ENCODE measurements around the gene TMED9. TPM values are rescaled to one million over a fixed set of nuclear protein-coding genes. Genes with fewer than 3 reads are reported as not detected.
A peak's percentile ranks its signal among the peaks of the same experiment; 100 is the strongest.

TMED9 gene
- total RNA-seq, 1 donor from 2014 or later = 146 TPM

DNA sequence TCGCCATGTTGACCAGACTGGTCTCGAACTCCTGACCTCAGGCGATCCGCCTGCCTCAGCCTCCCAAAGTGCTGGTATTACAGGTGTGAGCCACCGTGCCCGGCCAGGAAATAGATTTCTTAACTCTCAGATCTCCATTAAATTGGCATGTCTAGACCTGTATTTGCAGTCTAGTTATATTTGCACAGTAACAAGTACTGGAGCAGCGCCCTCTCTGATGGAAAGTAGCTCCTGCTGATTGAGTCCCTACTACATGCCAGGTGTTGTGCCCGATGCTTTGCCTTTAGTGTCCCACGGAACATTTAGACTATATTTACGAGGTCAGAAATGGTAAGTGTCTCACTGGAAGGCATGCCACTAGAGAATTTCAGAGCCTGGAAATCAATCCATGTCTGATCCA, 15.8 kb upstream of the TMED9 start:
- DNase-seq (ENCODE audit: low read depth) = no peak

DNA sequence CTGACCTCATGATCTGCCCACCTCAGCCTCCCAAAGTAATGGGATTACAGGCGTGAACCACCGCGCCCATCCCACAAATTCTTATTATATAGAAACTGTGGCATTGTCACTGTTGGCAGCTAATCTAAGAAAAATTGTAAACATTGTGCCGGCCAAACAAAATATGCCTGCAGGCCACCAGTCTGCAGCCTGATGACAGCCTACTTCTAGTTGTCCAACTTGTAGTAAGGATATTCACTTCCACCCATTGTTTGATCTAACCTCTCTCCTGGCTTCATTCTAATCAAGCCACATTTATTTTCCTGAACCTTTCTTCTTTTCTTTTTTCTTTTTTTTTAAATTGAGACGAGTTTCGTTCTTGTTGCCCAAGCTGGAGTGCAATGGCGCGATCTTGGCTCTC, 13.7 kb upstream of the TMED9 start:
- DNase-seq (ENCODE audit: low read depth) = no peak

DNA sequence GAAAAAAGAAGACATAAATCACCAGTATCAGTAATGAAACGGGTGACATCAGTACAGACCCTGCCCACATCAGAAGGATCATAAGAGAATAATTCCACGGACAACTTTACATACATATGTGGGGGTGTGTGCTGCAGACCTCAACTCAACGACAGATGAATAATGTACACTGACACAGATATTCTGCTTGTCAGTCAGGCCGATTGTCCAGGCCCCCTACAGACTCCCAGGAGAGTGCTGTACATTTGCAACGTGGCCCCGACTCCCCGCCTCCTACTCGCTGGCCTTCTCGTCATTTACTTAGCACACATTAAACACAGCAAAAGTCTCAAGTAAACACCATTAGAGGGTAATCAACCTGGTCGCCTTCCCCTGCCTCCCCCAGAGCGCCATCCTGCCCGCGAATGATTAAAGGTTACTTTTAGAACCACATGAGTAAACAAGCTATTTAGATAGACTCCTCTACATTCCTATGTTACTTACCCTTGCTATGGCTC, 3.5 kb upstream of the TMED9 start:
- no peak for DNase-seq (ENCODE audit: low read depth)

DNA sequence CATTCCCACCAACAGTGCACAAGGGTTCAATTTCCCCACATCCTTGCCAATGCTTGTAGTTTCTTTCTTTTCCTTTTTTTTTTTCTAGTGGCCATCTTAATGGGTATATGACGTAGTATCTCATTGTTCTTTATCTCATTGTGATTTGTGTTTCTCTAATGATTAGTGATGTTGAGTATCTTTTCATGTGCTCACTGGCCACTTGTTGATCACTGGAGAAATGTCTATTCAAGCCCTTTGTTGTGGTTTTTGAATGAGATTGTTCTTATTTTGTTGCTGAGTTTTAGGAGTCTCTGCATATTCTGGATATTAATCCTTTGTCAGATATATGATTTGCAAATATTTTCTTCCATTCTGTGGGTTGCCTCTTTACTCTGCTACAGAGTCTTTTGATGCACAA, 1.6 kb upstream of the TMED9 start:
- DNase-seq (ENCODE audit: low read depth) = no peak

DNA sequence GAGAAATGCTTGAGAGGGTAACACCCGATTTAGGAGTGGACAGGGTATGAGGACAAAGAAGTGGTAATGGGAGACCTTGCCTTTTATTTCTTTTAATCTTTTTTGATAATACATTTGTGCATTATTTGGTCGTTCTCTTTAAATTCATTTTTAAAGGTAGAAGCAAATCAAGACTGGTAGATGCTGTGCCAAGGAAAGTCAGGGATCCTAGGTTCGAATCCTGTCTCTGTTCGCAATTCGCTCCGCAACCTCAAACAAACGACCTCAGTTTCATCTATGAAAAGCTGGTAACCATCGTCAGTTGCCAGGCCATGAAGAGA, 353 bp upstream of the TMED9 start:
- DNase-seq (ENCODE audit: low read depth) = no peak

DNA sequence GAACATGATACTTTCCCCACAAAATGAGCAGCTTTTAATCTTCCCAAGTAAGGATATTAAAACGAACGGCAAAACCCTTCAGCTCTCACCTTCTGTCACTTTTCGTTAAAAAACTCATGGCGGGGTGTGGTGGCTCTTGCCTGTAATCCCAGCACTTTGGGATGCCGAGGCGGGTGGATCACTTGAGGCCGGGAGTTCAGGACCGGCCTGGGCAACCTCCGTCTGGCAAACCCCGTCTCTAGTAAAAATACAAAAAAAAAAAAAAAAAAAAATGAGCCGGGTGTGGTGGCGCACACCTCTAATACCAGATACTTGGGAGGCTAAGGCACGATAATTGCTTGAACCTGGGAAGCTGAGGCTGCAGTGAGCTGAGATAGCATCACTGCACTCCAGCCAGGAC, 902 bp downstream of the TMED9 start:
- DNase-seq (ENCODE audit: low read depth) = no peak

DNA sequence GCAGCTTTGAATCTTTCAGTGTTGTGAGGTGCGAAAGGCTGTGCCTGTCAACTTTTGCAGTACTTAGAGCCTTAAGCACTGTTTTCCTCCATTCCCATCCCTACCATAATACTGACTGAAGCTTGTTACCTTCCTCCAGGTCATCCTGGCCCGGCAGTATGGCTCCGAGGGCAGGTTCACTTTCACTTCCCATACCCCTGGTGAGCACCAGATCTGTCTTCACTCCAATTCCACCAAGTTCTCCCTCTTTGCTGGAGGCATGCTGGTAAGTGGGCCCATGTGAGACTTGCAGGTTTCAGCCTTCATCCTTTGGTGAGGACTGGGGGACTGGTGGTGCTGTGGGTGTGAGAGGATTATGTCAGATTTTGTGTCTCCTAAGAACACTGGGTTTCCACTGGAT, 1.5 kb downstream of the TMED9 start:
- DNase-seq (ENCODE audit: low read depth) = no peak

DNA sequence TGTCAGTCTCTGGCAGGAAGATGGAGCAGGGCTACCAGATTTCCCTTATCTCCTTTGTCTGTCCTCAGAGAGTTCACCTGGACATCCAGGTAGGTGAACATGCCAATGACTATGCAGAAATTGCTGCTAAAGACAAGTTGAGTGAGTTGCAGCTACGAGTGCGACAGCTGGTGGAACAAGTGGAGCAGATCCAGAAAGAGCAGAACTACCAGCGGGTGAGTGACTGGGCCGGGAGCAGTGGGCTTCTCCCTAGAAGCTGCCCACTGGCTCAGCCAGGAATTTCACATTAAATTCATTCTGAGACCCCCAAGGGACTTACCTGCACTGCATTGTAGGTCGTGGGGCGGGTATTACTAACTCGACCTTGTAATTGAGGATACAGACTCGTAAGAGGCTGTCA, 2.1 kb downstream of the TMED9 start:
- no peak for DNase-seq (ENCODE audit: low read depth)

DNA sequence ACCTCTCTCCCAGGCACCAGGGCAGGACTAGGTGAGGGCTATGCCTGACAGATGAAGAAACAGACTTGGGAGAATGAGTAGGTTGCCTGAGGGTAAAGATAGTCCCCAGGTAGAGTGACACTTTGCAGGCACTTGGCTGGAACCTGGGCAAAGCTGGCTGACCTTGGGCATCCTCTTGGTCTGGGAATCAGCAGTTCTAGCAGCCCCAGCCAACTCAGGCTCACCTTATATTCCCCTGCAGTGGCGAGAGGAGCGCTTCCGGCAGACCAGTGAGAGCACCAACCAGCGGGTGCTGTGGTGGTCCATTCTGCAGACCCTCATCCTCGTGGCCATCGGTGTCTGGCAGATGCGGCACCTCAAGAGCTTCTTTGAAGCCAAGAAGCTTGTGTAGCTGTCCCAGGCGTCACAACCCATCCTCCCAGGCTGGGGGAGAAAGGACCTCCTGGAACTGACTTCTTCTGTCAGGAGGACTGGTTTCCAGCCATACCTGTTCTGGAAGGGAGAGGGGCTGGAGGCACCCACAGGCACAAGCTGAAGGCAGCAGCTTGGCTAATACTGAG, 3.1 kb downstream of the TMED9 start:
- no peak for DNase-seq (ENCODE audit: low read depth)

DNA sequence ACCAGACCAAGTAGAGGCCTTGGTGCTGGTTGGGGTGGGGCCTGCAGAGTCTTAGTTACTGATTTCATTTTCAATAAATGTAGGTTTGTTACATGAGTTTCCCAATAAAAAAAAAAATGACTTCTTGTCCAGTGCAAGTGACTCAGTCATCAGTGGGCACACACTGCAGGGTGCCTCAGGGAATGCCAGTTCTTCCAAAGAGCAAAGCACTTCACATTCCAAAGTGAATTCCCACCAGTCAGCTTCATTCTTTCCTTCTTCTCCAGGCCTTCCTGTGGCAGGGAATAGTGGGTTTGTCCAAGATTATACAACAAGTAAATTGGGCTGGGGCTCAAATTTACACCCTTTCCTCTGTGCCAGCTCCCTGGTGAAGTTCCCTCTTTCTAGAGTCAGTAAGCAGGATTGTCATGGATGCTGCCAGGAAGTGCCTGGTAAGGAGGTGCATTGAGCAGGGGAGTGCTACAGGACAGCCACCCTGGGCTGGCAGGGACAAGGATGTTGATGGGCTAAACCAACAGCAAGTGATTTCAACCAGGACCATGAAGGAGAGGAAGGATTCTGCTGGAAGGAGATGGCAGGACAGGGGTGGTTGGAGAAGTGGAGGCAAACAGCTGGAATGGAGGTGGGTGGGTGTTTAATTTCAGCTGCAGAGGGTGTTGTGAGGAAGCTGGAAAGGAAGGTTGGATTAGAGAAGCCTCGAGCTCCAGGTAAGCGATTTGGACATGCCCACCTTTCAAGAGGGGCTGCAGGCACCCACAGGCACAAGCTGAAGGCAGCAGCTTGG, 4.2 kb downstream of the TMED9 start:
- no peak for DNase-seq (ENCODE audit: low read depth)

DNA sequence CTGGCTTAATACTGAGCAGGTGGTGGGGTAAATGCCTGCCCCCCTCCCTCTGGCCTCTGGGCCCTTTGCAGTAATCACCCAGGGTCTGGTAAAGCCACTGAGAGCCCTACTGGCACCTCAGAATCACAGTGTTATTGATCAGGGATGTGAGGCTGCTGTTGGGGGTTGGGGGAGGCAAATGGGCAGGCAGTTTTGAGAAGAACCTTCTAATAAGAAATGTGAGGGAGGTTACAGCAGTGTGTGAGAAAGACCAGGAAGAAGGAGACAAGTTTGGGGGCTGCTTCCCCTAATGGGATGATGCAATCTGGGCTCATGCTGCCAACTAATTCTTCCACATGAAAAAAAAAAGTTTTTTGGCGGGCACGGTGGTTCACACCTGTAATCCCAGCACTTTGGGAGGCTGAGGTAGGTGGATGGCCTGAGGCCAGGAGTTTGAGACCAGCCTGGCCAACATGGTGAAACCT, 4.8 kb downstream of the TMED9 start:
- no peak for DNase-seq (ENCODE audit: low read depth)

DNA sequence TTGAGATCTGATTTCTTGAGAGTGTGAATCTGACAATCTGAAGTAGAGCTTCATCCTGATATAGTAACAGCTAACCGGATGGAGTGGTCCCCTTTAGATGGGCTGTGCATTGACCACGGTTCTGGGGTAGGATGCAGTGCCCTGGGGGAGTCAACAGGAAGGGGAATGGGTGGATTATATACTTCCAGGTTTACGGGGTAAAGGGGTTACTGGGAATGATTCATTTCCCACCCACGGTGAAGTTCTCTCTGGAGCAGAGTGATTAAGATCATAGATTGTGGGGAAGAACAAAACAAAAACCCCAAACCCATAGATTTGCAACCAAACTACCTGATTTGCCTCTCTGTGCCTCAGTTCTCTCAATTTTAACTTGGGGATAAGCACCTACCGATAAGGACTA, 6.5 kb downstream of the TMED9 start:
- DNase-seq (ENCODE audit: low read depth) = no peak

DNA sequence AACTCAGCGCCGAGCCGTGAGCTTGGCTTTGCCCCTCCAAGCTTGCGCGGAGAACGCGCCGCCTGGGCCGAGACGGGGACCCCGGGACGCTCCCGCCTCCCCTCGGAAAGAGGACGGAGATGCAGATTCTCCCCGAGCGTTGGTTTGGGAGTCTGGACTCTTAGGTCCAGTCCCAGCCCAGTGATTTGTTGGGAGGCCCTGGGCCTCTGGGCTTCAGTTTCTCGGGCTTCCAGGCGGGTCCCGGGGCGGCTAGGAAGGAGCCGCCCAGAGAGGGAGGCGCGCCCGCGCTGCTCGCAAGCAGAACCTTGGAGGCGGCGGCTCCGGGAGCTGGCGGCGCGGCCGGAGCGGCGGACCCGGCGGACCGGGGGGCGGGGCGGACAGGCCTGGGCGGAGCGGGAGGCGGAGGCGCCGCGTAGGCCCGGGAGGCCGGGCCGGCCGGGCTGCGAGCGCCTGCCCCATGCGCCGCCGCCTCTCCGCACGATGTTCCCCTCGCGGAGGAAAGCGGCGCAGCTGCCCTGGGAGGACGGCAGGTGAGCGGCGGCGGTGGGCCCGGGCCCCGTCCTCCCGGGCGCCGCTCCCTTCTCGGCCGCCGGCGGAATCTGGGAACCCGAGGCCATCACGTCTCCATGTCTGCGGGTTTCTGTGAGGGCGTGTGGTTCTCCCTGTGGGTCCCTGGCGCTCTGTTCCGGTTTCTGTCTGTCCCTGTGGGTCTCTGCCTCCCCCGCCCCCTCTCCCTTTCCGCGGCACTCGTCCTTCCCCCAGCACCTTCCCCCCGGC, 7.9 kb downstream of the TMED9 start, which contains the start of gene B4GALT7:
TSS of gene B4GALT7 (plus strand) at position 402 of the 777 bp plus-strand sequence. CDS start at position 481, 79 bp downstream.
- DNase-seq (ENCODE audit: low read depth) = peak; percentile 81

DNA sequence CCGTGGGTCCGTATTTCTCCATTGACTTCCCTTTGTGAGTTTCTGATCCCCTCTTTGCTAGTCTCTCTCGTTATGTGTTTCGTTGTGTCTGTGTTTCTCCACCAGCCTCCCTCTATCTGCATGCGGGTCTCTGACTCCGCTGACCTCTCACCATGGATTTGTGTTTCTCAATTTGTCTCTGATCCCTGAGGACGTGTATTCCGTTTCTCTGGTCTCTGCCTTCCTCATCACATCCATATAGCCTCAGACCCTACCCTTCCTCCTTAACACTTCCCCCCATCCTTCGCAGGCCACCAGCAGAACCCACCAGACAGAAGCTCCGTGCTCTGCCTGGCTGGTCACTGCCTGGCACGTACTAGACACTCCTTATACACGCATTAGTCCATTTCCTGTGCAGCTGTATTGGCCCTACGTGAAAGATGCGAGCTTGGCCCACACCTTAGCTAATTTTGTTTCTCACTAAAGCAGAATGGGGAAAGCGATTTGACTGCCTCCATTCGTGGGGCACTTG, 8.6 kb downstream of the TMED9 start:
- no peak for DNase-seq (ENCODE audit: low read depth)

DNA sequence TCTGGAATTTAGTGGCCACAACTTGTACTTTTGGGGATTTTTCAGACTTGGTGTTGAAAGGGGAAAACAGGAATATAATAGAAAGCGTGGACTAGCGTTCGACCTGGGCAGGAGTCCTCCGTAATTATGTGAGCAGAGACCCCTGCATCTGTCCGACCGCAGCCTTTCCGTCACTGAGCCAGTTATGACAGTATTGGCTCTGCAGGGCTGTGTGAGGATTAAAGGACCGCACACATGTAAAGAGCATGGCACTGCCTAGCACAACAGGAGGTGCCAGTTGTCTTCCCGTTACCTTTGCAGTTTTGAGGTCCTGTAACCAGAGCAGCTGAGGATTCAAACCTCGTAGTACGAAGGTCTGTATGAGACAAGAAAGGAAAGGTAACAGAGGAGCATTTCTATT, 9.1 kb downstream of the TMED9 start:
- DNase-seq (ENCODE audit: low read depth) = no peak

DNA sequence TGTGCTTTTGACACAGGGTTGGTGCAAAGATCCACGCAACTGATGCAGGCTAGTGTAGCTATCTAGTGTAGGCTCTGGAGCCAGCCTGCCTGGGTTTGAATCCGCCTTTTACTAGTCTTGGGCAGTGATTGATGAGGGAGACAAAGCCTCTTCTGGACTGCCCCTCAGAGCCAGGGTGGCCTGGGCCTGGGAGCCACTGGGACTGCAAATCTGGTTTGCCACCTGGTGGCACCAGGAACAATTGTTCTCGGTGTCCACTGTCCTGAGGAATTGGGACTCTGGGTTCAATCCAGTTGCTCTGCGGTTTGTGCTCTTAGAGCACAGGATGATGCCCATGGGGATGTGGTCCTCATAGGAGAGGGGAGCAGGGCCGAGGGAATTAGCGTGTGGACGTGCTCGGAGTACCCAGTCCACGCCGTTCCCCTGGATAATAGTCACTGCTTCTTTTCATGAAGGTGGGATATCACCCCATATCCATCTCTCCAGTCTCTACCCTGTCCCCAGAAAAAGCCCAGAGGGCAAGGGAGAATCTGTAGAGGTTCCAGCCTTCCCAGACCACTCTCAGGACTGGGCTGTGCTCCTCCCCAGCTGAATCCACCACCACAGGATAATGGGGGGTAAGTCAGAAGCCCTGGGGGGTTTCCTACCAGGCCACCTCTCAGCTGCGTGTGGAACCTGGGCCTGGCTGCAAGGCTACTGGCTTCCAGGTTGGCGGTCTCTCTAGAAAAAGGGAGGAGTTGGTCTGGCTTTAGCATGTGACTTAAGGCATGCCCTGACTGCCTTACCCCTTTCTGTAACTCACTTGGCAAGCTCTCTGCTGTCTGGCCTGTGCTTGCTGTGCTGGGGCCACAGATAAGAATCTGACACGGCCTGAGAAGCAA, 9.8 kb downstream of the TMED9 start:
- DNase-seq (ENCODE audit: low read depth) = no peak

DNA sequence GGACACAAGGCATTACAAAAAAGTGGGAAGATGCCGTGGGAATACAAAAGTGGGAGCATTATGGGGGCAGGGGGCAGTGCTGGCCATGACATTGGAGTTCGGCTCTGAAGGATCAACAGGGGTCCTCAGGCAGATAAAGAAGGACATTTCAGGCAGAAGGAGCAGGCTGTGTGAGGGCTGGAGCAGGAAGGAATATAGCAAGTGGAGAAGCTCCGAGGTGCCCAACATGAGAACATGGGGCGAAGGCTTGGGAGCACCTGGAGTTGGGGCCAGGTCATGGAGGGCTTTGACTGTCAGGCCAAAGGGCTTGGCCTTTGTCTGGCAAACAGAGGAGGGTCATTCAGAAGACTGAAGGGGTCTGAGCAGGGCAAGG, 10.4 kb downstream of the TMED9 start:
- DNase-seq (ENCODE audit: low read depth) = no peak

DNA sequence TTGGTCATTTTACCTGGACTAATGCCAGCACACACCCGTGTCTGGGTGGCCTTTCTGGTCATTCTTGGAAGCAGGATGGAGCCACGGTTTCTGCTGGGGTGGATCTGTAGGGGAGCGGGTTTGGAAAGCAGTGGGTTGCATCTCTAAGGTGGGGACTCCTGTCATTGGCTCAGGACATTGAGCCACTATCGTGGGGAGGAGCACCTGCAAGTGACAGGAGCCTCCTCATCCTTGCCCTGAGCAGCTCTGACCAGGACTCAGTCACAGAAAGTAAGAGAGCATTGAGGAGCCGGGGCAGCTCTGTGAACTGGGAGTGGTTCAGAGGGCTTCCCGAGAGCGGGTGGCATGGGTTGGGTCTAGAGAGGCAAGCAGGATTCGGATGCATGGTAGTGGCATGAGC, 11.6 kb downstream of the TMED9 start:
- no peak for DNase-seq (ENCODE audit: low read depth)

DNA sequence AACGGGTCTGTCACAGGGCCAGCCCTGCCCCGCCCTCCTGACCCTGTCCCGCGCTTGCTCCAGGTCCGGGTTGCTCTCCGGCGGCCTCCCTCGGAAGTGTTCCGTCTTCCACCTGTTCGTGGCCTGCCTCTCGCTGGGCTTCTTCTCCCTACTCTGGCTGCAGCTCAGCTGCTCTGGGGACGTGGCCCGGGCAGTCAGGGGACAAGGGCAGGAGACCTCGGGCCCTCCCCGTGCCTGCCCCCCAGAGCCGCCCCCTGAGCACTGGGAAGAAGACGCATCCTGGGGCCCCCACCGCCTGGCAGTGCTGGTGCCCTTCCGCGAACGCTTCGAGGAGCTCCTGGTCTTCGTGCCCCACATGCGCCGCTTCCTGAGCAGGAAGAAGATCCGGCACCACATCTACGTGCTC, 12.1 kb downstream of the TMED9 start:
- no peak for DNase-seq (ENCODE audit: low read depth)

DNA sequence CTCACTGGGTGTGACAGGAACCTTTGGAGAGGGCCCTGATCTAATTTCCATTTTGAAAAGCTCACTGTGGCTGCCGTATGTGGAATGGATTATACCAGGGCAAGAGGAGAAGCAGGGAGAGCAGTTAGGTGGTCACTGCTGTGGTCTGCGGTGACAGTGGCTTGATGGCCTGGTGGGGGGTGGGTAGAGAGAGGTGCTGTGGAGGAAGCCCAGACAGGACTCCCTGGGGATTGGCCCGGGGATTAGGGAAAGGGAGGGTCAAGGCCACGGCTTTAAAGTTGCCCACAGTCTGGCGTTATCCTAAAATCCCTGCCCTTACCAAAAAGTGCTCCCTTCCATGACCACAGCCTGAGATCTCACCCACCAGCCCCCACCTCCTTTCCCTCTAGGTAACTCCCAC, 12.7 kb downstream of the TMED9 start:
- no peak for DNase-seq (ENCODE audit: low read depth)

DNA sequence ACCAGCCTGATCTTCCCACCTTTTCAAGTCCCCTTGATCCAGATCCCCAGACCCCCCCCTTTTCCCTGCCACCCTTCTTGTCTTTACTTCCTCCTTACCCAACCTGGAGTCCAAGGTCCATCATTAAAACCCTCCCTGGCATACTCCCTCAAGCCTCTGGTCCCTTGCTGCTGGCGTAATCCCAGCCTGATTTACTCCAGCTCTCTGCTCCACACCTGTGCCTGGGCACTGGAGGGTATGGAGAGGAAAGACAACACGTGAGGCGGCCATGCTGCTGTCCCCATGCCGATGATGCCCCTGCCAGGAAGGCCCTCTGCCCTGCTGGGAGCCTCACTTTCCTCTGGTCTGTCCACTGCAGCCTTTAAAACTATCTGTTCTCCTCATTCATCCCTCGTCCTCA, 13.1 kb downstream of the TMED9 start:
- DNase-seq (ENCODE audit: low read depth) = no peak
